ENCODE results near the gene CYP26A1. TPM values are rescaled to one million over a fixed set of nuclear protein-coding genes. Genes with fewer than 3 reads are reported as not detected.

Gene CYP26A1
- total RNA-seq, 4 donors from 2014 or later, result not detected

DNA sequence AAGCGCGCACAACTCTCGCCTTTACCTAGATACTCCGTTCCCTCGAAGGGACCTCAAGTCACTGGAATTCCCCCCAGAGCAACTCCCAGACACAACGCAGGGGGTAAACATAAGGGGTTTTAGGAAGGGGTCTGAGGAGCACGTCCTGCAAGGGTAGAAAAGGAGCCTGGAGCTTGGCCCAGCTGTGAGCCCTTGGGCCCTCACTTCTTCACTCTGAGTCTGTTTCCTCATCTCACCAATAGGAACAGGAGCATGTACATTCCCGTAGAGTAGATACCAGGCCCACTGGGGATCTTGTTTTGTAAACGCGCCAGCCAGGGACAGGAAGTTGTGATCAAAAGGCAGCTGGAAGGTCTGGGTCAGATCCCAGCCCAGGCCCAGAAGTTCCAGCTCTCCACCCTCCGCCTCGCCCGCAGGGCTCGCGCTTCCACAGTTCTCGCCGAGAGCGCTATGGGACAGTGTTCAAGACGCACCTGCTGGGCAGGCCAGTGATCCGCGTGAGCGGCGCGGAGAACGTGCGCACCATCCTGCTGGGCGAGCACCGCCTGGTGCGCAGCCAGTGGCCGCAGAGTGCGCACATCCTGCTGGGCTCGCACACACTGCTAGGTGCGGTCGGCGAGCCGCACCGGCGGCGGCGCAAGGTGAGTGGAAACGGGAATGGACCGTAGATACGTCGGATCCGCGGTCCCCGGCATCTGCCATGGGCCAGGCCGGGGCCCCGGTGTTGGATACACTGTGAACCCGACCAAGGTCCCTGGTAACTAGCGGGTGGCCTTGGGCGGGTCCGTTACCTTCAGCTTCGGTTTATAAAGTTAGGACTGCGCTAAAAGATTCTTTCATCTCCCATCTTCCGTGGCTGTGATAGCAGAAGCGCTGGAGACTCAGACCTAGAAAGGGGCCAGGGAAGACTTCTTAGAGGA lies 11.8 kb upstream of the CYP26A1 start:
- no peak overlapping the region for H3K27ac ChIP-seq
- ATAC-seq, result peak; percentile 19
- 0 to 18% methylated on average over 1 to 7 of the region's 57 CpGs for WGBS, 2 donors (ENCODE audit: low coverage in 1 of 2)
- peak overlapping the region in 1 of 2 donors; percentile 41 for H3K4me3 ChIP-seq
- no peaks in the 10 kb centered on the region for H3K9me3 ChIP-seq
- peaks cover 89% of the 10 kb centered on the region for H3K27me3 ChIP-seq
- H3K36me3 ChIP-seq, result peaks cover 0 to 36% of the 10 kb centered on the region in 2 donors
- H3K4me1 ChIP-seq, result peaks cover 0 to 45% (median 18%) of the 10 kb centered on the region in 3 donors
- TF ChIP-seq POLR2AphosphoS5 (IDR thresholded peaks at IDR 0.05), result no peak
- no peak for TF ChIP-seq POLR2A (IDR thresholded peaks at IDR 0.05)
- TF ChIP-seq, protein P1, sequence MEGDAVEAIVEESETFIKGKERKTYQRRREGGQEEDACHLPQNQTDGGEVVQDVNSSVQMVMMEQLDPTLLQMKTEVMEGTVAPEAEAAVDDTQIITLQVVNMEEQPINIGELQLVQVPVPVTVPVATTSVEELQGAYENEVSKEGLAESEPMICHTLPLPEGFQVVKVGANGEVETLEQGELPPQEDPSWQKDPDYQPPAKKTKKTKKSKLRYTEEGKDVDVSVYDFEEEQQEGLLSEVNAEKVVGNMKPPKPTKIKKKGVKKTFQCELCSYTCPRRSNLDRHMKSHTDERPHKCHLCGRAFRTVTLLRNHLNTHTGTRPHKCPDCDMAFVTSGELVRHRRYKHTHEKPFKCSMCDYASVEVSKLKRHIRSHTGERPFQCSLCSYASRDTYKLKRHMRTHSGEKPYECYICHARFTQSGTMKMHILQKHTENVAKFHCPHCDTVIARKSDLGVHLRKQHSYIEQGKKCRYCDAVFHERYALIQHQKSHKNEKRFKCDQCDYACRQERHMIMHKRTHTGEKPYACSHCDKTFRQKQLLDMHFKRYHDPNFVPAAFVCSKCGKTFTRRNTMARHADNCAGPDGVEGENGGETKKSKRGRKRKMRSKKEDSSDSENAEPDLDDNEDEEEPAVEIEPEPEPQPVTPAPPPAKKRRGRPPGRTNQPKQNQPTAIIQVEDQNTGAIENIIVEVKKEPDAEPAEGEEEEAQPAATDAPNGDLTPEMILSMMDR (IDR thresholded peaks at IDR 0.05), result no peak
- TF ChIP-seq EP300 (IDR thresholded peaks at IDR 0.05), result no peak

DNA sequence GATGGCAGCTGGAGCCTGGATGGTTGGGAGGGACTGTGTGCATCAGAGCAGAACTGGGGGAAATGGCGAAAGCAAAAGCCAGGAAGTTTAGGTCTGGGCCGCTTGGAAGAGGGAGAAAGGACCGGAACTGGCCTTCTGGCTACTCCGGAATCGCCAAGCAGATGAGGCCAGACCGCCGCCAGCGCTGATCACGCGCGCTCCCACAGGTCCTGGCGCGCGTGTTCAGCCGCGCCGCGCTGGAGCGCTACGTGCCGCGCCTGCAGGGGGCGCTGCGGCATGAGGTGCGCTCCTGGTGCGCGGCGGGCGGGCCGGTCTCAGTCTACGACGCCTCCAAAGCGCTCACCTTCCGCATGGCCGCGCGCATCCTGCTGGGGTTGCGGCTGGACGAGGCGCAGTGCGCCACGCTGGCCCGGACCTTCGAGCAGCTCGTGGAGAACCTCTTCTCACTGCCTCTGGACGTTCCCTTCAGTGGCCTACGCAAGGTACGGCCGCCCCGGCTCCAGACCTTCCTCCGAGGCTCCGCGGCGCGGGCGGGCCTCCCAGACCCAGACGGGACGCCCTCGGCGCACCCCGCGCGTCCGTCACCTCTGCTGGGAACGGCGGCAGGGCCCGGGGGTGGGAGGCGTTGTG lies 11.1 kb upstream of the CYP26A1 start:
- peak; percentile 7 for ATAC-seq
- H3K4me3 ChIP-seq, result peak overlapping the region in 1 of 2 donors; percentile 41
- H3K27ac ChIP-seq, result no peak overlapping the region
- H3K4me1 ChIP-seq, result peaks cover 0 to 45% (median 18%) of the 10 kb centered on the region in 3 donors
- peaks cover 97% of the 10 kb centered on the region for H3K27me3 ChIP-seq
- H3K36me3 ChIP-seq, result peaks cover 0 to 29% of the 10 kb centered on the region in 2 donors
- TF ChIP-seq, protein P1 (IDR thresholded peaks at IDR 0.05), result peak in 3 of 4 experiments; percentile 27 to 59 (median 43)
- no peak for TF ChIP-seq POLR2AphosphoS5 (IDR thresholded peaks at IDR 0.05)
- TF ChIP-seq EP300 (IDR thresholded peaks at IDR 0.05), result no peak
- TF ChIP-seq POLR2A (IDR thresholded peaks at IDR 0.05), result no peak
- H3K9me3 ChIP-seq, result no peaks in the 10 kb centered on the region
- 2 to 3% methylated on average over 5 to 31 of the region's 68 CpGs for WGBS, 2 donors (ENCODE audit: low coverage in 1 of 2)

DNA sequence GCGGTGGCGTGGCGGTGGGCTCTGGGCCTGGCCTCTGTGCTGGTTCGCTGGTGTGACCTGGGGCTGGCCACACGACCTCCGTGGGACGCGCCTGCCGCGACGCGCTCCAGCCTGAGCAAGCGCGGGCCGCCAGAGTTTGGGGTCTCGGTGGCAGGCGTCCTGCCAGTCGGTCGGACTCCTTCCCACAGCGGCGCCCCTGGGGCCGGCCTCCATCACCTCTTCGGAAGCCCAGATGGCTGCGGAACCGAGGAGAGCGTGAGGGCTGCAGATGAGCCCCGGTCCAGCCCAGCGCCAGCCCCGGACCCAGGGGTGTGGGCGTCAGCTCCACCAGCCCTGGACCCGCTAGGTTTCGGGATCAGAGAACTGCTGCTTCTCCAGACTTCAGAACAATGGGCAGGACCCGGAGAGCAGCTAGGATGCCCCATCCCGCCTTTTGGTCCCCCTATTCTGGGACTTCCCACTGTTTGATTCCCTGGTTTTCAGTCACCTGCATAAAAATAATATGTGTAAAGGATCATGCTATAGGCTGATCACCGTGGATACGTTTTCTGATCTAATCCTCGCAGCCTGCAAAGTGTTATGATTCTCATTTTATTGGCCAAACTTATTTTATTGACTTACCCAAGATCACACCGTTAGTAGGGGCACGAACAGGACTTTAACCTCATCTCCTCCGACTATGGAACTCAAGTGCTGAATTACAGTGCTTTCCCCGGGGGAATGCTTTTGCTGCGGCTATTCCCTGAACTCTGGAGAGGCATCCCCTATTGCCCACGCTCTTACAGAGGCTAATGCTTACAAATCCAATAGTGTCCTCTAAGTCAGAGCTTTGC lies 10.3 kb upstream of the CYP26A1 start:
- no peaks in the 10 kb centered on the region for H3K9me3 ChIP-seq
- H3K36me3 ChIP-seq, result peaks cover 0 to 22% of the 10 kb centered on the region in 2 donors
- peak overlapping the region in 1 of 2 donors; percentile 41 for H3K4me3 ChIP-seq
- peaks cover 0 to 50% (median 18%) of the 10 kb centered on the region in 3 donors for H3K4me1 ChIP-seq
- no peak overlapping the region for H3K27ac ChIP-seq
- peaks cover 100% of the 10 kb centered on the region for H3K27me3 ChIP-seq
- no peak for ATAC-seq
- TF ChIP-seq POLR2A (IDR thresholded peaks at IDR 0.05) (no peak), EP300 (IDR thresholded peaks at IDR 0.05) (no peak), POLR2AphosphoS5 (IDR thresholded peaks at IDR 0.05) (no peak)
- TF ChIP-seq, protein P1 (IDR thresholded peaks at IDR 0.05), result no peak
- WGBS, 2 donors (ENCODE audit: low coverage in 1 of 2), result 43 to 44% methylated on average over 6 to 9 of the region's 43 CpGs

DNA sequence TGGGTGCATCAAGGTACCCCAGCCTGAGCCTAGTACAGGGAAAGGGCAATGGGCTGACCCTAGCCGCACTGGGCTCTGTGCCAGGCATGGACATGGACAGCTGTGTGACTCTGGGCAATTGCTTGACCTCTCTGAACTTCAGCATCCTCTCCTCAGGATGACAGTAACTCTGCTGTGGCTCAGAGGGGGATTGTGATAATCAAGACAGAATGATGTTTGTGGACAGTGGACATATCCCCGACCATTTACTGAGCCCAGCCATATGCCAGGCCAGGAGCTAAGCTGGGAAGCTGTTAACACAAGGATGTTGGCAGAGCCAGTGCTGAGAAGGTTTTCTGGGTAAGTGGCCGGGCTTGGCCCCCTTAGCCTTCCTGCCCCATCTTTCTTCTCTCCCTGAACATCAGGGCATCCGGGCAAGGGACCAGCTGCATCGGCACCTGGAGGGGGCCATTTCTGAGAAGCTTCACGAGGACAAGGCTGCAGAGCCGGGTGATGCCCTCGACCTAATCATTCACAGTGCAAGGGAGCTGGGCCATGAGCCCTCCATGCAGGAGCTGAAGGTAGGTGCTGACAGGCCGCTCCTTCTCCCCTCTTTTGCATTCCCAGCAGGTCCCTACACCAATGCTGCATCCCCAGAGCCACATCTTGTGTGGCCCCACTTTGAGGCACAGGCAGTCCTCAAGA lies 9.6 kb upstream of the CYP26A1 start:
- ATAC-seq, result no peak
- H3K9me3 ChIP-seq, result no peaks in the 10 kb centered on the region
- H3K36me3 ChIP-seq, result peaks cover 0 to 15% of the 10 kb centered on the region in 2 donors
- no peak overlapping the region for H3K4me3 ChIP-seq
- TF ChIP-seq, protein P1 (IDR thresholded peaks at IDR 0.05), result no peak
- TF ChIP-seq POLR2AphosphoS5 (IDR thresholded peaks at IDR 0.05) (no peak), POLR2A (IDR thresholded peaks at IDR 0.05) (no peak), EP300 (IDR thresholded peaks at IDR 0.05) (no peak)
- peaks cover 0 to 58% (median 18%) of the 10 kb centered on the region in 3 donors for H3K4me1 ChIP-seq
- peaks cover 100% of the 10 kb centered on the region for H3K27me3 ChIP-seq
- 67 to 80% methylated on average over 1 to 2 of the region's 9 CpGs for WGBS, 2 donors (ENCODE audit: low coverage in 1 of 2)
- H3K27ac ChIP-seq, result no peak overlapping the region
